NCI-H748 (cell line): ENCODE measurements around the gene ABL1.

ENCODE experiments used
- DNase-seq: peaks from one replicate; lab custom pipeline; 2025; ENCODE audit not compliant: unreplicated experiment; lab: John Stamatoyannopoulos, UW

ABL1 gene

GRCh38 chr9:130887494-130888144 lies 52.6 kb downstream of the ABL1 start:
- no peak for DNase-seq

- no peak for DNase-seq
Observed at GRCh38 chr9:130888146-130888885, 53.3 kb downstream of the ABL1 start.

GRCh38 chr9:130890124-130890523 lies 55.1 kb downstream of the ABL1 start:
- DNase-seq = no peak

- DNase-seq = no peak
Observed at GRCh38 chr9:130890870-130891687, 56.0 kb downstream of the ABL1 start.

- peak; percentile 17 for DNase-seq
Observed at GRCh38 chr9:130891688-130892476, 56.8 kb downstream of the ABL1 start.

GRCh38 chr9:130892477-130893304 lies 57.6 kb downstream of the ABL1 start:
- DNase-seq = no peak

- no peak for DNase-seq
Observed at GRCh38 chr9:130893341-130894101, 58.5 kb downstream of the ABL1 start.

- DNase-seq = no peak
Observed at GRCh38 chr9:130894546-130894945, 59.5 kb downstream of the ABL1 start.

- DNase-seq = no peak
Observed at GRCh38 chr9:130895038-130895437, 60.0 kb downstream of the ABL1 start.

GRCh38 chr9:130895481-130896232 lies 60.6 kb downstream of the ABL1 start:
- no peak for DNase-seq

GRCh38 chr9:130896233-130897014 lies 61.4 kb downstream of the ABL1 start, which contains the start of gene QRFP:
Gene QRFP (minus strand): TSS chr9:130896812. CDS start chr9:130893838, 2,974 bp downstream.
- DNase-seq = peak; percentile 20

- no peak for DNase-seq
Observed at GRCh38 chr9:130897105-130897751, 62.2 kb downstream of the ABL1 start.

- DNase-seq = no peak
Observed at GRCh38 chr9:130897848-130898551, 62.9 kb downstream of the ABL1 start.

GRCh38 chr9:130898552-130898852 lies 63.4 kb downstream of the ABL1 start:
- peak; percentile 37 for DNase-seq

GRCh38 chr9:130899051-130899748 lies 64.1 kb downstream of the ABL1 start:
- DNase-seq = no peak
